Mesendoderm (in vitro differentiated cells): ENCODE data around the gene SERPINB7.

Experiments used
- DNase-seq: peaks from one replicate; pipeline ENCODE4 v3.0.0; 2013
- H2AK5ac ChIP-seq: 2 replicates; pipeline ENCODE4 v1.6.1; 2013; ENCODE audit warnings: low read length, inconsistent platforms
- H2BK120ac ChIP-seq: 2 replicates; pipeline ENCODE4 v1.6.1; 2013; ENCODE audit warnings: low read depth, mild to moderate bottlenecking, low read length, moderate library complexity, mixed read lengths
- H2BK15ac ChIP-seq: replicated peaks from 2 replicates; pipeline ENCODE4 v1.6.1; 2013; ENCODE audit warnings: low read depth, mild to moderate bottlenecking, moderate library complexity
- H2BK5ac ChIP-seq: 2 replicates; pipeline ENCODE4 v1.6.1; 2013; ENCODE audit warnings: low read length, inconsistent platforms
- H3K18ac ChIP-seq: 2 replicates; pipeline ENCODE4 v1.6.1; 2013; ENCODE audit warnings: mild to moderate bottlenecking, low read length, mixed read lengths
- H3K23ac ChIP-seq: one replicate; pipeline ENCODE4 v1.6.1; 2013; ENCODE audit warnings: low read length
- H3K27ac ChIP-seq: 2 replicates; pipeline ENCODE4 v1.5.1; 2013; ENCODE audit warnings: low read depth, mild to moderate bottlenecking, inconsistent platforms, low read length, moderate library complexity
- H3K27me3 ChIP-seq: 2 replicates; pipeline ENCODE4 v1.6.1; 2013; ENCODE audit warnings: low read length, control low read depth, mild to moderate bottlenecking, inconsistent platforms; ENCODE audit not compliant: insufficient read depth, poor library complexity
- H3K36me3 ChIP-seq: 2 replicates; pipeline ENCODE4 v1.6.1; 2013; ENCODE audit warnings: low read length, inconsistent platforms; ENCODE audit not compliant: control insufficient read depth, insufficient read depth
- H3K4ac ChIP-seq: one replicate; pipeline ENCODE4 v1.6.1; 2013; ENCODE audit warnings: low read depth, mild to moderate bottlenecking, low read length, moderate library complexity
- H3K4me1 ChIP-seq: 2 replicates; pipeline ENCODE4 v1.6.1; 2013; ENCODE audit warnings: low read depth, low read length, inconsistent platforms; ENCODE audit not compliant: control insufficient read depth
- H3K4me2 ChIP-seq: 2 replicates; pipeline ENCODE4 v1.6.1; 2013; ENCODE audit warnings: low read length
- H3K4me3 ChIP-seq: 2 replicates; pipeline ENCODE4 v1.5.1; 2013; ENCODE audit warnings: mild to moderate bottlenecking, low read length
- H3K56ac ChIP-seq: one replicate; pipeline ENCODE4 v1.6.1; 2013; ENCODE audit warnings: low read length
- H3K79me1 ChIP-seq: 2 replicates; pipeline ENCODE4 v1.6.1; 2013; ENCODE audit warnings: low read length, inconsistent platforms
- H3K79me2 ChIP-seq: 2 replicates; pipeline ENCODE4 v1.6.1; 2013; ENCODE audit warnings: mild to moderate bottlenecking, low read length; ENCODE audit not compliant: control insufficient read depth, insufficient read depth
- H3K9ac ChIP-seq: 2 replicates; pipeline ENCODE4 v1.6.1; 2013; ENCODE audit warnings: low read length, inconsistent platforms
- H4K5ac ChIP-seq: one replicate; pipeline ENCODE4 v1.6.1; 2013; ENCODE audit warnings: low read length
- H4K8ac ChIP-seq: one replicate; pipeline ENCODE4 v1.6.1; 2013; ENCODE audit warnings: low read depth, mild to moderate bottlenecking, control low read depth, low read length, moderate library complexity
- WGBS: extraction: QIAGEN DNeasy Blood & Tissue Kit; methylation state at CpG from one replicate; pipeline ENCODE4 v1.1.7; 2013; ENCODE audit warnings: low lambda C conversion rate, missing lambda C conversion rate; ENCODE audit not compliant: insufficient coverage; ENCODE audit errors: extremely low coverage; 5-methylcytosine and 5-hydroxymethylcytosine counted together

The SERPINB7 gene

GRCh38 chr18:63850636-63851035 lies 75.4 kb downstream of the SERPINB7 start:
- no peak for DNase-seq
- H2BK15ac ChIP-seq: no peak overlapping the region
- H3K4me1 ChIP-seq: no peaks in the 10 kb centered on the region
- no peaks in the 10 kb centered on the region for H3K36me3 ChIP-seq
- no peak overlapping the region for H2BK120ac ChIP-seq
- no CpG with 5 or more reads among the region's 2 CpGs for WGBS
- no peak overlapping the region for H2BK5ac ChIP-seq
- no peak overlapping the region for H3K27ac ChIP-seq
- H3K79me2 ChIP-seq: no peaks in the 10 kb centered on the region
- H3K27me3 ChIP-seq: no peaks in the 10 kb centered on the region
- H3K79me1 ChIP-seq: no peaks in the 10 kb centered on the region
- no peak overlapping the region for H3K23ac ChIP-seq
- no peak overlapping the region for H3K4me3 ChIP-seq
- H3K4me2 ChIP-seq: no peak overlapping the region
- no peak overlapping the region for H4K8ac ChIP-seq
- H3K4ac ChIP-seq: no peak overlapping the region
- no peak overlapping the region for H2AK5ac ChIP-seq
- no peak overlapping the region for H3K56ac ChIP-seq
- H4K5ac ChIP-seq: no peak overlapping the region
- no peak overlapping the region for H3K18ac ChIP-seq
- no peak overlapping the region for H3K9ac ChIP-seq
